Endothelial cell of umbilical vein (primary cell): ENCODE measurements around the gene IL10RA. TPM values are rescaled to one million over a fixed set of nuclear protein-coding genes. Genes with fewer than 3 reads are reported as not detected.

Experiments
- BruUV-seq: library from RNA; stranded (reverse); fragments of 400-500 nt; replicated peaks from 2 replicates; lab custom pipeline; 2021; lab: Mats Ljungman, UMichigan
- CTCF ChIA-PET: fragments of 300-600, 350-600 bp; sonication (Branson Sonifier 250); formaldehyde crosslinking; loops from one replicate; lab custom pipeline; 2021; ENCODE audit warnings: antibody characterized with exemption, inconsistent platforms; lab: Charles Lee
- POLR2A ChIA-PET: fragments of 300-600, 350-600 bp; sonication (Branson Sonifier 250); formaldehyde crosslinking; loops from one replicate; lab custom pipeline; 2021; ENCODE audit warnings: antibody characterized with exemption, inconsistent platforms; lab: Charles Lee
- DNase-seq: peaks from one replicate; pipeline ENCODE4 v3.0.0-alpha.2; 2011; ENCODE audit warnings: low read depth, low spot score
- FAIRE-seq: peaks from 2 replicates; lab custom pipeline; 2011; peaks lifted over from hg19 to GRCh38; lab: Jason Lieb, UNC
- H2AFZ ChIP-seq: 2 replicates; pipeline ENCODE4 v1.6.0; 2012; ENCODE audit warnings: low read depth, low read length, control low read depth, inconsistent platforms
- H3K27ac ChIP-seq: 2 replicates; pipeline ENCODE4 v1.5.1; 2011; ENCODE audit warnings: low read depth, mild to moderate bottlenecking, control low read depth, low read length, moderate library complexity; ENCODE audit not compliant: insufficient read depth
- H3K27me3 ChIP-seq, 2 experiments: 2 replicates each; pipeline versions ENCODE4 v1.6.0 to v1.6.1; 2011; ENCODE audit warnings: low read length in 2 of 2, mixed read lengths in 1 of 2; ENCODE audit not compliant: control insufficient read depth in 2 of 2, insufficient read depth in 2 of 2
- H3K36me3 ChIP-seq, 2 experiments: 2 replicates in 1 of 2; 3 replicates in 1 of 2; pipeline ENCODE4 v1.5.1; 2011; ENCODE audit warnings: low read length in 2 of 2, mild to moderate bottlenecking in 1 of 2, moderate library complexity in 1 of 2; ENCODE audit not compliant: control insufficient read depth in 2 of 2, insufficient read depth in 2 of 2; ENCODE audit errors: extremely low read depth in 1 of 2
- H3K4me1 ChIP-seq: 3 replicates; pipeline ENCODE4 v1.5.1; 2011; ENCODE audit warnings: mild to moderate bottlenecking, low read length; ENCODE audit not compliant: control insufficient read depth, insufficient read depth; ENCODE audit errors: extremely low read depth
- H3K4me2 ChIP-seq: 2 replicates; pipeline ENCODE4 v1.6.1; 2011; ENCODE audit warnings: low read length, control low read depth, mixed read lengths; ENCODE audit not compliant: insufficient read depth
- H3K4me3 ChIP-seq, 3 experiments: fragments of 200-600 bp in 1 of 3; sonication (generic), shearing (Covaris generic) in 1 of 3; replicated peaks in 1 of 3; 2 replicates each; pipeline ENCODE4 v1.5.1; 2011 to 2016; ENCODE audit warnings: control low read depth in 3 of 3, low read length in 3 of 3, mild to moderate bottlenecking in 2 of 3, inconsistent platforms in 1 of 3, low read depth in 1 of 3, moderate library complexity in 1 of 3; ENCODE audit not compliant: insufficient read depth in 1 of 3
- H3K79me2 ChIP-seq: 2 replicates; pipeline ENCODE4 v1.6.0; 2012; ENCODE audit warnings: low read length, inconsistent platforms; ENCODE audit not compliant: control insufficient read depth, insufficient read depth
- H3K9ac ChIP-seq: replicated peaks from 2 replicates; pipeline ENCODE3; 2011; ENCODE audit warnings: low read length, control low read depth; ENCODE audit not compliant: insufficient read depth; ENCODE audit errors: extremely low read depth
- H3K9me1 ChIP-seq: replicated peaks from 3 replicates; pipeline ENCODE4 v1.6.0; 2011; ENCODE audit warnings: mild to moderate bottlenecking, low read length; ENCODE audit not compliant: control insufficient read depth, insufficient read depth; ENCODE audit errors: extremely low read depth
- H3K9me3 ChIP-seq: replicated peaks from 2 replicates; pipeline ENCODE4 v1.5.1; 2012; ENCODE audit warnings: low read length, inconsistent platforms; ENCODE audit not compliant: control insufficient read depth, insufficient read depth
- H4K20me1 ChIP-seq: replicated peaks from 2 replicates; pipeline ENCODE3; 2011; ENCODE audit warnings: mild to moderate bottlenecking, low read length; ENCODE audit not compliant: control insufficient read depth, insufficient read depth; ENCODE audit errors: extremely low read depth
- CTCF ChIP-seq, 2 donors: IDR thresholded peaks; 1 replicate in 1 of 2; 2 replicates in 1 of 2; pipeline ENCODE4 v1.5.1; 2011; ENCODE audit warnings: low read length in 2 of 2, mild to moderate bottlenecking in 2 of 2, moderate library complexity in 2 of 2, control low read depth in 1 of 2, inconsistent platforms in 1 of 2, low read depth in 1 of 2; ENCODE audit not compliant: insufficient read depth in 1 of 2; ENCODE audit errors: extremely low read depth in 1 of 2
- EZH2 ChIP-seq: IDR thresholded peaks from 2 replicates; pipeline ENCODE4 v1.6.1; 2012; ENCODE audit warnings: borderline replicate concordance, low read depth, mild to moderate bottlenecking, moderate library complexity, low read length, inconsistent platforms; ENCODE audit not compliant: severe bottlenecking
- FOS ChIP-seq: IDR thresholded peaks from 2 replicates; pipeline ENCODE4 v1.6.1; 2011; ENCODE audit warnings: mild to moderate bottlenecking, low read length, moderate library complexity, borderline replicate concordance; ENCODE audit not compliant: insufficient read depth
- GATA2 ChIP-seq: IDR thresholded peaks from 2 replicates; pipeline ENCODE4 v1.7.0; 2011; ENCODE audit warnings: low read depth, mild to moderate bottlenecking, moderate library complexity, mixed read lengths, low read length; ENCODE audit not compliant: insufficient read length, insufficient read depth
- JUN ChIP-seq: IDR thresholded peaks from 2 replicates; pipeline ENCODE4 v1.6.1; 2011; ENCODE audit warnings: borderline replicate concordance, low read depth; ENCODE audit not compliant: insufficient read length, insufficient read depth
- MAX ChIP-seq: IDR thresholded peaks from 2 replicates; pipeline ENCODE4 v1.6.1; 2011; ENCODE audit not compliant: insufficient read depth, insufficient read length
- MYC ChIP-seq: IDR thresholded peaks from one replicate; pipeline ENCODE4 v1.6.1; 2011; ENCODE audit warnings: mild to moderate bottlenecking, low read depth, low read length
- POLR2A ChIP-seq: IDR thresholded peaks from 2 replicates; pipeline ENCODE4 v1.6.1; 2012; ENCODE audit warnings: low read depth, mild to moderate bottlenecking, control low read depth, low read length
- POLR2AphosphoS5 ChIP-seq: IDR thresholded peaks from 2 replicates; pipeline ENCODE4 v1.6.1; 2012; ENCODE audit warnings: low read depth, mild to moderate bottlenecking, control low read depth, low read length, moderate library complexity; ENCODE audit not compliant: insufficient read depth
- dilution Hi-C: fragments of 300-500 bp; cut with MboI; formaldehyde crosslinking; loops from one replicate; pipeline ENCODE4 v1.15.0; 2019; ENCODE audit warnings: low sequenced_read_pairs; ENCODE audit not compliant: extremely low pct_ligation_motif_present
- intact Hi-C: fragments of 100-400 bp; cut with micrococcal nuclease; formaldehyde crosslinking; loops from one replicate; pipeline ENCODE4 v1.10.0; 2022
- polyA plus RNA-seq, 4 experiments: library from polyadenylated mRNA; depleted of rRNA in 3 of 4; stranded (reverse) in 3 of 4; unstranded in 1 of 4; fragments of >200 nt; gene quantifications; 2 replicates each; pipeline versions ENCODE4 v1.2.1 to v1.2.3, GENCODE V29; 2011 to 2012; ENCODE audit warnings: missing spikeins in 1 of 4
- total RNA-seq: library from RNA; stranded (reverse); gene quantifications from 2 replicates; pipeline ENCODE4 v1.2.3, GENCODE V29; 2021

The IL10RA gene
- total and polyA plus RNA-seq, 2 donors (not counting 3 experiments of a cell fraction or from before 2014, with no cell fraction given) = 0.04 TPM; not detected in 1

DNA sequence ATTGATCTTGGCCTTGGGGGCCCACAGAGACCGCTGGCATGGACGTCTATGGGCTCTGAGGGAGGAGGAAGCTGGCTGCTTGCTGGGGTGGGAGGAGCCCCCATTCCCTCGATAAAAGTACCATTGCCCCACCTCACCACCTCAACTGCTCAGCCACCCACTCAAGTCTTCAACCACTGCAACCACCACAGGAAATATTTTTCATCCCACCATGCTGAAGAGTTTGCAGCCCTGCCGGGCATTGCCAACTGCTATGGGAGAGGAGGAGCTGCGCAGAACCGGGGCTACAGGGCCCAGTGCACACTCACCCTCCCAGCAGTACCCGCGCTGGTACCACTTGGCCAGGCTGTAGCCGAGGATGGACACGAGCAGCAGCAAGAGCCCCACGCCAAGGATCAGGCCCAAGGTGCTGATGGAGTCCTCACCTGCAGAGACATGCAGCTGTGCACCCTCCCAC is 29.2 kb downstream of the IL10RA start:
- BruUV-seq = no TSS peak
- dilution Hi-C loops = no loop called here

More for the DNA sequence above, 29.2 kb downstream of the IL10RA start:
- no peaks in the 10 kb centered on the region for H3K9me3 ChIP-seq
- H3K4me3 ChIP-seq = no peak overlapping the region
- intact Hi-C loops = no loop called here
- FAIRE-seq (no peak), DNase-seq (no peak)
- POLR2A ChIA-PET = no interaction called here
- H4K20me1 ChIP-seq = no peaks in the 10 kb centered on the region
- no peak overlapping the region for H3K9ac ChIP-seq
- CTCF ChIA-PET = interaction anchor here (0.9 to 1.9 kb wide), 2 partner anchors 10 to 13 kb away, joined by 3 to 9 read pairs; no protein-coding TSS in a partner anchor
- no peak overlapping the region for H3K4me2 ChIP-seq
- TF ChIP-seq FOS (no peak), MYC (no peak), GATA2 (no peak), JUN (no peak), CTCF (IDR thresholded peaks at IDR 0.05; ENCODE audit: extremely low read depth in 1 of 2, insufficient read depth in 1 of 2, low read depth in 1 of 2, low read length in 2 of 2) (no peak), POLR2AphosphoS5 (no peak), EZH2 (no peak), MAX (no peak), POLR2A (no peak)
- H3K4me1 ChIP-seq = no peaks in the 10 kb centered on the region
- no peaks in the 10 kb centered on the region for H3K9me1 ChIP-seq
- no peak overlapping the region for H2AFZ ChIP-seq
- no peaks in the 10 kb centered on the region for H3K27me3 ChIP-seq
- H3K27ac ChIP-seq = no peak overlapping the region
- no peaks in the 10 kb centered on the region for H3K36me3 ChIP-seq
- H3K79me2 ChIP-seq = no peaks in the 10 kb centered on the region
